Lower leg skin (tissue), 3 donors: ENCODE measurements around the gene KTI12.

Source experiments
- POLR2A ChIP-seq, 2 donors: fragments of 450-650 bp; IDR thresholded peaks; one replicate each; pipeline ENCODE4 v1.6.1; 2016 to 2017; ENCODE audit warnings: antibody characterized with exemption in 2 of 2, mild to moderate bottlenecking in 1 of 2, moderate library complexity in 1 of 2
- TF ChIP-seq, protein P1 (sequence below), 3 donors: fragments of 450-650 bp; IDR thresholded peaks; one replicate each; pipeline ENCODE4 v1.5.1; 2016; ENCODE audit warnings: antibody characterized with exemption in 3 of 3, mild to moderate bottlenecking in 3 of 3, moderate library complexity in 2 of 3

DNA sequence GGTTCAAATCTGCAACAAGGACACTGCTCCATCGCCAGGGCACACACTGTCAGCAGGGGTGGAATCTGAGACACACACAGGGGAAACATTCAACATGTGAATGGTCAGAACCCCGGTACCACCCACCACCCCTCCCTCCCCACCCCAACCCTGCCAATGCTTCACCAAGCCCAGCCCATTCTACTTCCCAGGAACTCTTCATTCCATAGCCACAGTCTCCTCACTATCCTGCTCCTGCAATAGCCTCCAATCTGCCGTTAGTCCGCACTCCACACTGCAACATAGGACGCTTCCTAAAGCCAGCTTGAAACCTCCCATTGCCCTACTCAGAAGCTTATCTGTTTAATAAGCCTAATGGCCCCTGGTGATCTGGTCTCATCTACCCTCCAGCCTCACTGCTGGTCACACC is 35.6 kb downstream of the KTI12 start:
- TF ChIP-seq, protein P1, sequence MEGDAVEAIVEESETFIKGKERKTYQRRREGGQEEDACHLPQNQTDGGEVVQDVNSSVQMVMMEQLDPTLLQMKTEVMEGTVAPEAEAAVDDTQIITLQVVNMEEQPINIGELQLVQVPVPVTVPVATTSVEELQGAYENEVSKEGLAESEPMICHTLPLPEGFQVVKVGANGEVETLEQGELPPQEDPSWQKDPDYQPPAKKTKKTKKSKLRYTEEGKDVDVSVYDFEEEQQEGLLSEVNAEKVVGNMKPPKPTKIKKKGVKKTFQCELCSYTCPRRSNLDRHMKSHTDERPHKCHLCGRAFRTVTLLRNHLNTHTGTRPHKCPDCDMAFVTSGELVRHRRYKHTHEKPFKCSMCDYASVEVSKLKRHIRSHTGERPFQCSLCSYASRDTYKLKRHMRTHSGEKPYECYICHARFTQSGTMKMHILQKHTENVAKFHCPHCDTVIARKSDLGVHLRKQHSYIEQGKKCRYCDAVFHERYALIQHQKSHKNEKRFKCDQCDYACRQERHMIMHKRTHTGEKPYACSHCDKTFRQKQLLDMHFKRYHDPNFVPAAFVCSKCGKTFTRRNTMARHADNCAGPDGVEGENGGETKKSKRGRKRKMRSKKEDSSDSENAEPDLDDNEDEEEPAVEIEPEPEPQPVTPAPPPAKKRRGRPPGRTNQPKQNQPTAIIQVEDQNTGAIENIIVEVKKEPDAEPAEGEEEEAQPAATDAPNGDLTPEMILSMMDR (IDR thresholded peaks at IDR 0.05), result no peak
- no peak for TF ChIP-seq POLR2A (IDR thresholded peaks at IDR 0.05)
